Common myeloid progenitor, CD34-positive (primary cell): ENCODE results near the gene BIRC7.

Source experiments
- CTCF ChIA-PET: fragments of 350-600 bp; sonication (Branson Sonifier 250); formaldehyde crosslinking; loops from one replicate; lab custom pipeline; 2021; ENCODE audit warnings: antibody characterized with exemption; lab: Charles Lee
- POLR2A ChIA-PET: fragments of 350-600 bp; sonication (Branson Sonifier 250); formaldehyde crosslinking; loops from one replicate; lab custom pipeline; 2021; ENCODE audit warnings: antibody characterized with exemption; lab: Charles Lee
- DNase-seq, 3 donors: peaks; one replicate each; pipeline versions ENCODE4 v3.0.0 to v3.0.0-alpha.2; 2013
- H3K27ac ChIP-seq, 2 experiments: 1 replicate in 1 of 2; 2 replicates in 1 of 2; pipeline ENCODE4 v1.7.0; 2013; ENCODE audit warnings: inconsistent platforms in 2 of 2, low read length in 2 of 2, mild to moderate bottlenecking in 2 of 2, low read depth in 1 of 2, moderate library complexity in 1 of 2; ENCODE audit not compliant: severe bottlenecking in 2 of 2, insufficient read depth in 1 of 2, poor library complexity in 1 of 2
- H3K27me3 ChIP-seq, 5 experiments: replicated peaks in 2 of 5; 1 replicate in 3 of 5; 2 replicates in 2 of 5; pipeline versions ENCODE4 v1.6.1 to v1.7.0; 2013; ENCODE audit warnings: low read length in 4 of 5, mild to moderate bottlenecking in 2 of 5, moderate library complexity in 2 of 5, inconsistent platforms in 1 of 5; ENCODE audit not compliant: insufficient read depth in 5 of 5, control insufficient read depth in 4 of 5
- H3K36me3 ChIP-seq, 4 experiments: 1 replicate in 2 of 4; 2 replicates in 2 of 4; pipeline versions ENCODE4 v1.6.1 to v1.7.0; 2013; ENCODE audit warnings: low read length in 3 of 4, control low read depth in 1 of 4, mild to moderate bottlenecking in 1 of 4; ENCODE audit not compliant: control insufficient read depth in 4 of 4, insufficient read depth in 4 of 4
- H3K4me1 ChIP-seq, 4 experiments: 1 replicate in 3 of 4; 2 replicates in 1 of 4; pipeline versions ENCODE4 v1.6.1 to v1.7.1; 2013; ENCODE audit warnings: low read length in 3 of 4, mild to moderate bottlenecking in 3 of 4, control low read depth in 1 of 4, inconsistent platforms in 1 of 4, moderate library complexity in 1 of 4; ENCODE audit not compliant: control insufficient read depth in 4 of 4, insufficient read depth in 4 of 4; ENCODE audit errors: control extremely low read depth in 1 of 4
- H3K4me3 ChIP-seq, 7 experiments: 1 replicate in 4 of 7; 2 replicates in 3 of 7; pipeline versions ENCODE4 v1.5.1 to v1.7.0; 2013; ENCODE audit warnings: mild to moderate bottlenecking in 7 of 7, low read length in 6 of 7, moderate library complexity in 6 of 7, inconsistent platforms in 2 of 7, low read depth in 2 of 7, control low read depth in 1 of 7; ENCODE audit not compliant: insufficient read depth in 4 of 7, control insufficient read depth in 1 of 7; ENCODE audit errors: extremely low read depth in 1 of 7
- H3K9me3 ChIP-seq, 5 experiments: 1 replicate in 4 of 5; 2 replicates in 1 of 5; pipeline versions ENCODE4 v1.6.1 to v1.7.1; 2013; ENCODE audit warnings: low read length in 4 of 5, mild to moderate bottlenecking in 2 of 5, inconsistent platforms in 1 of 5, low read depth in 1 of 5, moderate library complexity in 1 of 5; ENCODE audit not compliant: control insufficient read depth in 4 of 5, insufficient read depth in 2 of 5; ENCODE audit errors: control extremely low read depth in 1 of 5
- WGBS: methylation state at CpG from one replicate; pipeline ENCODE4 v1.1.5; 2013; ENCODE audit not compliant: insufficient coverage; 5-methylcytosine and 5-hydroxymethylcytosine counted together

BIRC7 gene

DNA sequence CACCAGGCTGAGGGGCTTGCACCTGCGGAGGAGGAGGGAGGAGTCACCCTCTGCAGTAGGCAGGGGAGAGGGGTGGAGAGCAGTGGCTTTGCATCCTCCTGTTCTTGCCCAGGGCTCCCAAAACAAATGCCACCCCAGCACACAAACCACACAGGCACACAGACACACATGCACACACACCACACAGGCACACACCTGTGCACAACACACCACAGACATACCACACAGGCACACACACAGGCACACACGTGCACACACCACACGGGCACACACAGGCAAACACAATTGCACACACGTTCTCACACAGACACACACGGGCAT, 46.4 kb upstream of the BIRC7 start:
- ChIA-PET CTCF (interaction anchor here (0.7 to 3.4 kb wide), 2 partner anchors 9 to 35 kb away, joined by 3 to 10 read pairs; no protein-coding TSS in a partner anchor), POLR2A (no interaction called here)
- no peak overlapping the region for H3K27ac ChIP-seq
- H3K4me3 ChIP-seq, result no peak overlapping the region
- WGBS, result 92% methylated on average over 2 of the region's 5 CpGs
- H3K4me1 ChIP-seq, result no peaks in the 10 kb centered on the region
- peaks cover 0 to 2% (median 0%) of the 10 kb centered on the region in 4 experiments for H3K36me3 ChIP-seq
- H3K27me3 ChIP-seq, result no peaks in the 10 kb centered on the region
- no peak for DNase-seq
- no peaks in the 10 kb centered on the region for H3K9me3 ChIP-seq

- POLR2A ChIA-PET, result no interaction called here
- H3K27me3 ChIP-seq, result no peaks in the 10 kb centered on the region
- DNase-seq, result no peak
- H3K27ac ChIP-seq, result no peak overlapping the region
- no peak overlapping the region for H3K4me3 ChIP-seq
- H3K36me3 ChIP-seq, result peaks cover 1 to 5% (median 3%) of the 10 kb centered on the region in 4 experiments
- CTCF ChIA-PET, result interaction anchor here (3.4 kb wide), 1 partner anchor 34 kb away, joined by 10 read pairs; no protein-coding TSS in a partner anchor
- no peaks in the 10 kb centered on the region for H3K9me3 ChIP-seq
- 95% methylated on average over 10 of the region's 17 CpGs for WGBS
- H3K4me1 ChIP-seq, result no peaks in the 10 kb centered on the region
These were observed 45.7 kb upstream of the BIRC7 start for GRCh38 chr20:63189846-63190559.

DNA sequence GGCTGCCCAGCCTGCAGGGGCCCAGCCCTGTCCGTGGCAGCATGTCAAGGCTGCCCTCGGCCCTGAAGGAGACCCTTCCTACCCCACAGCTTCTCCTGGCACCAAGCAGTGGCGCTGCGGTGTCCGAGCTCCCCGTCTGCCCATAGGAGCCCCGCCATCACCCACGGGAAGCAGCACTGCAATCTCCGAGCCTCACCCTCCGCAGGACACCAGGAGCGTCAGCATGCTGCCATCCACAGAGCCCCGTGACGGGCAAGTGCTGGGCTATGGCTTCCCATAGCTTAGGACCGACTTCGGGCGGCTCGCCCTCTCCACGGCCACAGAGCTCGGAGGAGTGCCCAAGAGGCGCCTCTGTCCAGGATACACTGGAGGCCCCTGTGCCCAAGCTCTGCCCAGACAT, 44.9 kb upstream of the BIRC7 start:
- ChIA-PET CTCF (interaction anchor here (0.8 to 3.4 kb wide), 2 partner anchors 9 to 33 kb away, joined by 4 to 10 read pairs; no protein-coding TSS in a partner anchor), POLR2A (no interaction called here)
- no peaks in the 10 kb centered on the region for H3K27me3 ChIP-seq
- DNase-seq, result no peak
- H3K27ac ChIP-seq, result no peak overlapping the region
- no peaks in the 10 kb centered on the region for H3K4me1 ChIP-seq
- H3K4me3 ChIP-seq, result no peak overlapping the region
- H3K36me3 ChIP-seq, result peaks cover 6 to 13% (median 9%) of the 10 kb centered on the region in 4 experiments
- H3K9me3 ChIP-seq, result no peaks in the 10 kb centered on the region
- WGBS, result 97% methylated on average over 19 of the region's 20 CpGs

DNA sequence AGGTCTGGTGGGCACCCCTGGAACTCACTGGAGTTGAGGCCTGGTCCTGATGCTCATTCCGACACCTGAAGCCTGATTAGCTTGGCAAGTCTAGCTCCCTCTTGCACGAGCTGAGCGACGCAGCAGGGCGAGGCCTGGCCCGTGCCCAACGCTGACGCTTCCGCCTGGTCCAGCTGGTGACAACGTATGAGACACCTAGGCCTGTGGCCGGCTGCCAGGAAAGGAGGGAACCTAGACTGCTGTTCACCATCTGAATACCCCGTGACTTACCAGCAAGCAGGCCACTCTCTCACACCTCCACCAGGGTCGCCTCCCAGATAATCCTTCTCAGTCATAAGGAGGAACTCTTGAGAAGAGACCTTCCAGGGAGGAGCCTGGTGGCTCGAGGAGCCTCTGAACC, 44.3 kb upstream of the BIRC7 start:
- 94% methylated on average over 14 of the region's 14 CpGs for WGBS
- H3K36me3 ChIP-seq, result peaks cover 7 to 14% (median 10%) of the 10 kb centered on the region in 4 experiments
- no peaks in the 10 kb centered on the region for H3K9me3 ChIP-seq
- no peak for DNase-seq
- H3K27me3 ChIP-seq, result no peaks in the 10 kb centered on the region
- H3K4me3 ChIP-seq, result no peak overlapping the region
- CTCF ChIA-PET, result interaction anchor here (0.8 to 3.4 kb wide), 2 partner anchors 9 to 33 kb away, joined by 4 to 10 read pairs; no protein-coding TSS in a partner anchor
- no peaks in the 10 kb centered on the region for H3K4me1 ChIP-seq
- POLR2A ChIA-PET, result no interaction called here
- no peak overlapping the region for H3K27ac ChIP-seq

GRCh38 chr20:63192721-63193120, 43.0 kb upstream of the BIRC7 start:
- Histone ChIP-seq H3K27me3 (no peaks in the 10 kb centered on the region), H3K4me1 (no peaks in the 10 kb centered on the region), H3K27ac (no peak overlapping the region), H3K9me3 (no peaks in the 10 kb centered on the region), H3K36me3 (peaks cover 7 to 23% (median 21%) of the 10 kb centered on the region in 4 experiments), H3K4me3 (no peak overlapping the region)
- DNase-seq, result no peak
- ChIA-PET POLR2A (no interaction called here), CTCF (interaction anchor here (1.0 to 3.4 kb wide), 2 partner anchors 9 to 31 kb away, joined by 5 to 10 read pairs; no protein-coding TSS in a partner anchor)
- WGBS, result 99% methylated on average over 21 of the region's 21 CpGs

DNA sequence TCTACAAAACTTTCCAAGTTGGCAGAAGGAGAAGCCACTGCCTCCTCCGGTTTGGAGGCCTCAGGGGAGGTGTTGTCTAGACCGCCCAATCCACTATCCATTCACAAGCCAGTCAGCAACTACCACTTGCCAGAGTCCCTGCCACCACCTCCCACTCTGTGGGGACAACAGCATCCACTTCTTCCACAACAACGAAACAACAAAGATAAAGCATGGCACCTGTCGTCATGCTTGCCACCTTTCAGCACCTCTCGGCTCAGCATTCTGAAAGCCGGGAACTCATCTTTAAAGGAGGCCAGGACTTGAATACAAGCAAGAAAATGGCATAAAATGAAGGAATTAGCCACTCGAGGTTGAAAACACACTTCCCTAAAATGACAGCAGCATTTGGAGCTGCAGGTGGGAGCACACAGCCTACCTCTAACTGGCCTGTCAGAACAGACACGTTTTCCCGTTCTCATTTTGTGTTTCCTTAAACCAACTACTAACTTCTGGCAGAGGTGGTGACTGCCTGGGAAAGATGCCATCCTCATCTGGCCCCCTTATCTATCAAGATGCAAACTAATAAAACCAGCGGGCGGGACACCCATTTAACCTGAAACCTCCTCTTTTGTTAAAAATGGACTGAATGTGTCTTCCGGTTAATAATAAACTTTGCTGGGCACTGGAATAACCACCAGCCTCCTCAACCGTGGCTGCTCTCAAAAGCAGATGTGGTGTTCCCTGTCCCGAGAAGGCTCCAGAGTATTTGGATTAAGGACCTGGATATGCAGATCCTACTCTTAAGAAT, 41.5 kb upstream of the BIRC7 start:
- 87% methylated on average over 10 of the region's 14 CpGs for WGBS
- ChIA-PET POLR2A (no interaction called here), CTCF (no interaction called here)
- Histone ChIP-seq H3K4me1 (no peaks in the 10 kb centered on the region), H3K27ac (no peak overlapping the region), H3K4me3 (no peak overlapping the region), H3K27me3 (no peaks in the 10 kb centered on the region), H3K36me3 (peaks cover 7 to 30% (median 22%) of the 10 kb centered on the region in 4 experiments), H3K9me3 (no peaks in the 10 kb centered on the region)
- no peak for DNase-seq

GRCh38 chr20:63194797-63195173, 40.9 kb upstream of the BIRC7 start:
- ChIA-PET POLR2A (no interaction called here), CTCF (interaction anchor here (1.3 kb wide), 1 partner anchor 29 kb away, joined by 3 read pairs; no protein-coding TSS in a partner anchor)
- Histone ChIP-seq H3K4me3 (no peak overlapping the region), H3K4me1 (no peaks in the 10 kb centered on the region), H3K9me3 (no peaks in the 10 kb centered on the region), H3K27ac (no peak overlapping the region), H3K27me3 (no peaks in the 10 kb centered on the region), H3K36me3 (peaks cover 7 to 35% (median 24%) of the 10 kb centered on the region in 4 experiments)
- DNase-seq, result no peak
- WGBS, result 98% methylated on average over 4 of the region's 4 CpGs
